CD4-positive, alpha-beta T cell treated with Interleukin-21 for 1 hour (primary cell): ENCODE measurements around the gene GPANK1.

ENCODE experiments used
- DNase-seq: peaks from one replicate; pipeline ENCODE4 v3.0.0-alpha.2; 2020

GPANK1 gene

DNA sequence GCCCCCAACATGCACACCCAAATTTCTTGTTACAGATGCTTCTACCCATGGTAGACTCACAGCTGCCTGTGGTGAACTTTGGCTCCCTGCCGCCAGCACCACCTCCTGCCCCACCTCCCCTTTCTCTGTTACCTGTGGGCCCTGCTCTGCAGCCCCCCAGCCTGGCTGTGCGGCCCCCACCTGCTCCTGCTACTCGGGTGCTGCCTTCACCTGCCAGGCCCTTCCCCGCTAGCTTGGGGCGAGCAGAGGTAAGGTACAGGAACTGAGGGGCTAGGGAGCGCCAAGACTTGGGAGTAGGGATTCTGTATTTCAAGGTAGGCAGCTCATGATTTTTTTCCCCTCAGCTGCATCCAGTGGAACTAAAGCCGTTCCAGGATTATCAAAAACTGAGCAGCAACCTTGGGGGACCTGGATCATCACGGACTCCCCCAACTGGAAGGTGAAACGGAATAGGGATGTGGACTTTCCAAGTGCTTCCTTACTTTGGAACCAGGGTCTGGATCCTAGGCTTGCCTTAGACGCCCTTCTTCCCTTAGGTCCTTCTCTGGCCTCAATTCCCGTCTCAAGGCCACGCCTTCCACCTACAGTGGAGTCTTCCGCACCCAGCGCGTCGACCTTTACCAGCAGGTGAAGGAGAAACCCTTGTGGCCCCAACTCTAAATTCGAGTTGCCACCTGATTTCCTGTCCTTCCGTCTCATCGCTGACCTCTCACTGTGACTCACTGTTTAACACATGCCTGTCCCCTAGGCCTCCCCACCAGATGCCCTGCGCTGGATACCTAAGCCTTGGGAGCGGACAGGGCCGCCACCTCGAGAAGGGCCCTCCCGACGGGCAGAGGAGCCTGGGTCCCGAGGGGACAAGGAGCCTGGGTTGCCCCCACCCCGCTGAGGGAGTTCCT lies 27.9 kb downstream of the GPANK1 start:
- DNase-seq, result no peak

DNA sequence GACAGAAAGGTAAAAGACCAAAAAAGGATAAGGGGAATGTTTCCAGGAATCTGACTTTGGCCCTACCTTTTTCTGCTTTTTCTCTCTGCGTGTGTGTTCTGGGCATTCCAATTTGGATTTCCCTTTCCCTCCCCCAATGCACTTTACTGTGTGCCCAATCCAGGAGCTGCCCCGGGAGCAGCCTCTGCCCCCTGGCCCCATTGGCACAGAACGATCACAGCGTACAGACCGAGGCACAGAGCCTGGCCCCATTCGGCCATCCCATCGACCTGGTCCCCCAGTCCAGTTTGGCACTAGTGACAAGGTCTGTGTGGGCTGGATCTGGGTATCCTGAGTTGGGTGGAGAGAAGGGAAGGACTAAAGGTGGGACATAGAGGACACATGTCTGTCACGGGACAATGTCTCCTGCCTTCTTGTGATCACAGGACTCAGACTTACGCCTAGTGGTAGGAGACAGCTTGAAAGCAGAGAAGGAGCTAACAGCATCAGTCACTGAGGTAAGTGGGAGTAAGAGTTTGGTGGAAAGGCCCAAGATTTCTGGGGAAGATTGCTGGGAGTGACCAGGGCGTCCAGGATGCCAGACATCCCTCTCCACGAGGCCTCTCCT lies 29.7 kb downstream of the GPANK1 start:
- no peak for DNase-seq

- no peak for DNase-seq
These were observed 30.7 kb downstream of the GPANK1 start for GRCh38 chr6:31634131-31634530.

DNA sequence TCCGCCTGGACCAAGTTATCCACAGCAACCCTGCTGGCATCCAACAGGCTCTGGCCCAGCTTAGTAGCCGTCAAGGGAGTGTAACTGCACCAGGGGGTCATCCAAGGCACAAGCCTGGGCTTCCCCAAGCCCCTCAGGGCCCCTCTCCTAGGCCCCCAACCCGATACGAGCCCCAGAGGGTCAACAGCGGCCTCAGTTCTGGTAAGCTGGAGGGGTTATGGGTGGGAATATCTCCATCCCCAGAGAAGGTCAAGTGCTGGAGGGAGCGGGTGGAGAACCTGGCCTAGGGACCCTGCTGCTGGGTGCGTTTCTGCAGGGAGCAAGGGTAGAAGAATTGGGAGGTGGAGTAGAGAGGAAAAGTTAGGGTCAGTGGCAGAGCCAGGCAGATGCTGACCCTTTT lies 31.4 kb downstream of the GPANK1 start:
- no peak for DNase-seq

- DNase-seq, result no peak
These were observed 32.4 kb downstream of the GPANK1 start for GRCh38 chr6:31632279-31632946.

GRCh38 chr6:31631681-31632278 lies 33.0 kb downstream of the GPANK1 start:
- DNase-seq, result no peak

- no peak for DNase-seq
These were observed 33.6 kb downstream of the GPANK1 start for GRCh38 chr6:31631209-31631608.

GRCh38 chr6:31630177-31630934 lies 34.4 kb downstream of the GPANK1 start:
- DNase-seq, result no peak

GRCh38 chr6:31629014-31629413 lies 35.8 kb downstream of the GPANK1 start:
- no peak for DNase-seq

- no peak for DNase-seq
These were observed 37.0 kb downstream of the GPANK1 start for GRCh38 chr6:31627690-31628287.

DNA sequence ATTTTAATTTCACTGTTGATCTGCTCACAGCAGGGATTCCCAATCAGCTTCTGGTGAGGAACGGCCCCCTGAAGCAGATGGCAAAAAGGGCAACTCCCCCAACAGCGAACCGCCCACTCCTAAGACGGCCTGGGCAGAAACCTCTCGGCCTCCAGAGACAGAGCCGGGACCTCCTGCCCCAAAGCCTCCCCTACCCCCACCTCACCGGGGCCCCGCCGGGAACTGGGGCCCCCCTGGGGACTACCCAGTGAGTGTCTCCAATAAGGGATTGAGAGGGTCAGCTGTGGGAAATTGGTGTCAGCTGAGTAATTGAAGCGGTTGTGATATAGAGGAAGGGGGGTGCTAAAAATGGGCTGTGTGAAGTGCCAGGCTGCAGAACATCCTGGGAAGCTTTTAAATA lies 37.8 kb downstream of the GPANK1 start:
- no peak for DNase-seq

- DNase-seq, result no peak
These were observed 40.7 kb downstream of the GPANK1 start for GRCh38 chr6:31624070-31624469.

DNA sequence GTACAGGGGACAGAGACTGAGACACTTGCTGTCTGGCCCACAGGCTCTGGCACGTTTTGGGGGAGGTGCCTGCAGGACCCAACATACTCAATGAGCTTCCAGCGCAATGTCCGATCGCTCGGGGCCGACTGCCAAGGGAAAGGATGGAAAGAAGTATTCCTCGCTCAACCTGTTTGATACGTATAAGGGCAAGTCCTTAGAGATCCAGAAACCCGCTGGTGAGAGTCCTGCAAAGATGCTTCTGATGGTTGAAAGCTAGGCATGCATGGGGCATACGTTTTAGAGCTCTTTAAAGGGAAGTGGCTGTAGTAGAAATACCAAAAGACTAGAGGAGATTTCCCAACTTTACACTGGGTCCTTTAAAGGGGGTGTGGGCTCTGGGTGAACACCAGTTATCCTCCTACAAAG lies 42.1 kb downstream of the GPANK1 start:
- DNase-seq, result no peak

- no peak for DNase-seq
These were observed 42.8 kb downstream of the GPANK1 start for GRCh38 chr6:31621991-31622390.

- DNase-seq, result no peak
These were observed 43.4 kb downstream of the GPANK1 start for GRCh38 chr6:31621320-31621939.

- DNase-seq, result no peak
These were observed 44.0 kb downstream of the GPANK1 start, which contains the start of gene PRRC2A for GRCh38 chr6:31620586-31621319. Gene PRRC2A, plus strand, starts transcription at chr6:31620715. Its CDS starts 2,075 bp downstream, at chr6:31622790.

- DNase-seq, result peak; percentile 98
These were observed 44.8 kb downstream of the GPANK1 start for GRCh38 chr6:31619805-31620585.

- DNase-seq, result no peak
These were observed 47.8 kb downstream of the GPANK1 start for GRCh38 chr6:31617010-31617409.

DNA sequence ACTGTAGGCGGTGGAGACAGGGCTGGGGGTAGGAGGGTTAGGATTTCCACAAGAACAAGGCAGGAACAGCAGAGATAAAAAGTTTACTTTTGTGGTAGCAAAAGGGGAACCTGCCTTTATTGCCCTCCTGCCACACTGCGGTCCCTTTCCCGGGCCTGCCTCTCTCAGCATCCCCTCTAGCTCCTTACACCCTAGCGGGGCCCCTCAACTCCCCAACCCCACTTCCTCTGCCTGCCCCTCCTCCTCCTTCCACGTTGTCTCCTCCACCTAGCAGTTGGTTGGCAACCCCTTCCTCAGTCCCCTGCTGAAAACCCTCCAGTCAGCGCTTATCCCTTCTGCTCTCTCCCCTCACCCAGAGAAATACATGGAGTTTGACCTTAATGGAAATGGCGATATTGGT lies 49.0 kb downstream of the GPANK1 start:
- DNase-seq, result peak; percentile 23
